Measurements from ENCODE around the gene KANSL3.

KANSL3 gene

GRCh38 chr2:96547203-96547641, 90.9 kb downstream of the KANSL3 start:
- ATAC-seq = no peak
- TF ChIP-seq GLIS3 (CRISPR knock-in tag; IDR thresholded peaks at IDR 0.05) (no peak), TSHZ2 (CRISPR knock-in tag; IDR thresholded peaks at IDR 0.05) (no peak), CSRNP3 (CRISPR knock-in tag; IDR thresholded peaks at IDR 0.05) (no peak), ESRRG (CRISPR knock-in tag; IDR thresholded peaks at IDR 0.05) (no peak), ZNF8 (CRISPR knock-in tag; IDR thresholded peaks at IDR 0.05) (no peak), CSDC2 (CRISPR knock-in tag; IDR thresholded peaks at IDR 0.05) (no peak), TCF4 (CRISPR knock-in tag; IDR thresholded peaks at IDR 0.05; ENCODE audit: borderline replicate concordance) (no peak), ZNF70 (CRISPR knock-in tag; IDR thresholded peaks at IDR 0.05) (no peak), BACH2 (CRISPR knock-in tag; IDR thresholded peaks at IDR 0.05; ENCODE audit: borderline replicate concordance) (no peak), ZFP30 (CRISPR knock-in tag; IDR thresholded peaks at IDR 0.05) (no peak), SNAI2 (CRISPR knock-in tag; IDR thresholded peaks at IDR 0.05) (no peak), CREB5 (CRISPR knock-in tag; IDR thresholded peaks at IDR 0.05; ENCODE audit: low read depth) (no peak), ISL1 (CRISPR knock-in tag; IDR thresholded peaks at IDR 0.05) (no peak), ARNTL (CRISPR knock-in tag; IDR thresholded peaks at IDR 0.05; ENCODE audit: borderline replicate concordance, low read depth) (no peak), TOX (CRISPR knock-in tag; IDR thresholded peaks at IDR 0.05; ENCODE audit: borderline replicate concordance) (no peak), ZNF565 (CRISPR knock-in tag; conservative IDR thresholded peaks at IDR 0.05; ENCODE audit: low read depth) (no peak)

- no peak for ATAC-seq
- no peak for TF ChIP-seq BACH2 (CRISPR knock-in tag; IDR thresholded peaks at IDR 0.05; ENCODE audit: borderline replicate concordance)
- no peak for TF ChIP-seq ZNF8 (CRISPR knock-in tag; IDR thresholded peaks at IDR 0.05)
- no peak for TF ChIP-seq OSR1 (CRISPR knock-in tag; IDR thresholded peaks at IDR 0.05)
- no peak for TF ChIP-seq CSRNP3 (CRISPR knock-in tag; IDR thresholded peaks at IDR 0.05)
Observed at GRCh38 chr2:96546797-96547196, 91.3 kb downstream of the KANSL3 start.

- ATAC-seq = no peak
- TF ChIP-seq ZNF8 (CRISPR knock-in tag; IDR thresholded peaks at IDR 0.05) (no peak), TOX (CRISPR knock-in tag; IDR thresholded peaks at IDR 0.05; ENCODE audit: borderline replicate concordance) (no peak), ARNTL (CRISPR knock-in tag; IDR thresholded peaks at IDR 0.05; ENCODE audit: borderline replicate concordance, low read depth) (no peak), ESRRG (CRISPR knock-in tag; IDR thresholded peaks at IDR 0.05) (no peak), PPARA (CRISPR knock-in tag; IDR thresholded peaks at IDR 0.05; ENCODE audit: borderline replicate concordance) (no peak), BACH2 (CRISPR knock-in tag; IDR thresholded peaks at IDR 0.05; ENCODE audit: borderline replicate concordance) (no peak), CREB5 (CRISPR knock-in tag; IDR thresholded peaks at IDR 0.05; ENCODE audit: low read depth) (no peak), RARB (CRISPR knock-in tag; IDR thresholded peaks at IDR 0.05) (no peak), POU6F1 (CRISPR knock-in tag; IDR thresholded peaks at IDR 0.05; ENCODE audit: borderline replicate concordance, low read depth) (no peak), ZNF565 (CRISPR knock-in tag; conservative IDR thresholded peaks at IDR 0.05; ENCODE audit: low read depth) (no peak), ZNF70 (CRISPR knock-in tag; IDR thresholded peaks at IDR 0.05) (no peak), CSDC2 (CRISPR knock-in tag; IDR thresholded peaks at IDR 0.05) (no peak), ZC3H10 (CRISPR knock-in tag; IDR thresholded peaks at IDR 0.05) (no peak), TSHZ2 (CRISPR knock-in tag; IDR thresholded peaks at IDR 0.05) (no peak), ISL1 (CRISPR knock-in tag; IDR thresholded peaks at IDR 0.05) (no peak)
Observed at GRCh38 chr2:96546321-96546720, 91.8 kb downstream of the KANSL3 start.
